SIG-M5 treated with dmso at 0.1 percent for 504 hours (cell line): ENCODE measurements around the gene ADGRL3.
"Not testable (repeated sequence)": the region's sequence is repeated elsewhere in the genome, so short reads cannot be mapped to it uniquely, and the experiment has no call there.

ENCODE experiments used
- DNase-seq: peaks from one replicate; lab custom pipeline; 2025; ENCODE audit not compliant: unreplicated experiment; lab: John Stamatoyannopoulos, UW

The ADGRL3 gene

DNA sequence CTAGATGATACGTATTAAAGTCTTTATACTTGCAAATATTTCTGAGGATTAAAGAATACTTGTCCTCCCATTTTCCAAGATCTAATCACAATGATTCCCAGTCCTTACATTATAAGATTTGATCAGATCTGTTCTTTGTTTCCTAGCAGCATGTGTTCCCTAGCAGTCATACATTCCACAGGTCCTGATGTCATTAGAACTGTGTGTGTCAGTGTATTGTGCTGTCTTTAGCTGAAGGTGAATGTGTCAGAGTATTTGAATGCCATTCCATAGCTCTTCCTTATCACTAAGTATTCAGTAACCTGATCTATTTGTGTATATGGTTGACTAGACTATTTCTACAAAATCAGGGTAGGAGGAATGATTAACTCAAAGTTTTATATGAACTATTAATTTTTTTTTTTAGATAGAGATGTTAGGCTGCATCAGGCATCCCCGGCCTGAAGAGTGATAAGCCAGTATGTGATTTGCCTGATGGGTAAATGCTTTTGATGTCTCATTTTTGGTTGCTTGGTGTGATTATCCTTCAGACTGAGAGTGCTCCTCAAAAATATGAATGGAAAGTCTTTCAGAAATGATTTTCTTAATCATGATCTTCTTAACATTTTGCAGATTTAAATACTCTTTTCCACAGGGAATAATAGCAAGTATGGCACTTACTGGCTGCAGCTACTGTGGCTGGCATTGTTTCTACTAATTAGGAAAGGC lies 4.4 kb downstream of the ADGRL3 start:
- DNase-seq = no peak

- no peak for DNase-seq
Observed at GRCh38 chr4:61205066-61205465, 4.9 kb downstream of the ADGRL3 start.

DNA sequence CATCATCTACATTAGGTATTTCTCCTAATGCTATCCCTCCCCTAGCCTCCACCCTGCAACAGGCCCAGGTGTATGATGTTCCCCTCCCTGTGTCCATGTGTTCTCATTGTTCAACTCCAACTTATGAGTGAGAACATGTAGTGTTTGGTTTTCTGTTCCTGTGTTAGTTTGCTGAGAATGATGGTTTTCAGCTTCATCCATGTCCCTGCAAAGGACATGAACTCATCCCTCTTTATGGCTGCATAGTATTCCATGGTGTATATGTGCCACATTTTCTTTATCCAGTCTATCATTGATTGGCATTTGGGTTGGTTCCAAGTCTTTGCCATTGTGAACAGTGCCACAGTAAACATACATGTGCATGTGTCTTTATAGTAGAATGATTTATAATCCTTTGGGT lies 7.0 kb downstream of the ADGRL3 start:
- not testable (repeated sequence) for DNase-seq

DNA sequence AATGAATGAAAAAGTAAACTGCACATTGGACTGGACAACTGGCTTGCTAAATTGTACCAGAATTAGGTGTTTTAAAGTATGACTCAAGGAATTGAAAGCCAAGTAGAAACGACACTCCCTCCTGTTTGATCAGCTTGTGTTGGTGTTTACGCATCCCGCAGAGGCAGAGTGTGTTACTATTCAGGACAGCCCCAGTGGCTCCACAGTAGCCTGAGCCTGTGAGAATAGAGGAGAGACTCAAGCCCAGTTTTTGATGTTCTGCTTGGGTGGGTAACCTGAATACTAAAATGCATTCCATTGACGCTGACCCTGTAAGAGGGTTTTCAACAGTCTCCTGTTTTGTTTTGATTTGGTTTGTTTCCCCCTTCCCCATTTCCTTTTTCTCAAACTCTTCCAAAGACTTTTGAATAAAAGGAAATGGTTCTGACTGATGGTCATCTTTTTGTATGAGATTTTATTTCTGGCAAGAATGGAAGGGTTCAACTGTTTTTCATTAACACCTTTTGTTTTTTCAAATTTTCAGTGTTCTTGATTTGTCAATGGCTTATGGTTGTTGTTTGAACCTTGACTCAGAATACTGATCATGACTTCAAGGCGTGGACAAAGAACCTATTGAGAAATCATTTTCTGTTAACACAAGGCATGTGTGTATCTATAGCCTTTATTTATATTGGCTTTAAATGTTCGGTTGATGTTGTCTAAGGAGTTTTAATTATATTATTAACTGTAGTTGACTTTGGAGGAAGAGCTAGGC lies 10.2 kb downstream of the ADGRL3 start:
- no peak for DNase-seq

- no peak for DNase-seq
Observed at GRCh38 chr4:61211781-61212180, 11.7 kb downstream of the ADGRL3 start.

DNA sequence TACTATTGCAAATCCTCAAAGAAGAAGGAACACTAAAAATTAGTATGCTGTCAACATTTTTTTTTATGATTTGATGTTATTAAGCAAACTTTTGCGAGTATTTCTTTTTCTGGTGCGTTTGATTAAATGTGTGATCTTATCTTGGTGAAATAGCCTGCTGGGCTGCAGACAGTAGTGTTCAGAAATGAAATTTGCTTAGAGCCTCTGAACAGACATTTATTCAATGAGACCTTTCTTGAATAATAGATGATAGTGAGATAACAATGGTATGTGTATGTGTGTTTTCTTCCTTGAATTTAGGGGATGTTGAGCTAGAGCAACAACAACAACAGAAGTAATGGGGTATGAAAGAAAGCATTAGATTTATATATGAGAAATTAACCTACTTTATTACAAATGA lies 12.7 kb downstream of the ADGRL3 start:
- no peak for DNase-seq

DNA sequence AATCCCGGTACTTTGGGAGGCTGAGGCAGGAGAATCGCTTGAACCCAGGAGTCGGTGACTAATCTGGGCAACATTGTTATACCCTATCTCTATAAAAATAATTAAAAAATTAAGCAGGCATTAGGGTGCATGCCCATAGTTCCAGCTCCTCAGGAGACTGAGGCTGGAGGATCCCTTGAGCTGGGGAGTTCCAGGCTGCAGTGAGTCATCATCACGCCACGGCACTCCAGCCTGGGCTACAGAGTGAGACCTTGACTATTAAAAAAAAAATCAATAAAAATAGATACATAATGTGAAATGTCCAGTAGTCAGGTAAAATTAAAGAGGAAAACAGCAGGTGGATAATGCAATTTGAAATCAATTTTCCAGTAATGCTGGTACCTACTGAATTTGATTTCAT lies 14.6 kb downstream of the ADGRL3 start:
- DNase-seq = no peak

DNA sequence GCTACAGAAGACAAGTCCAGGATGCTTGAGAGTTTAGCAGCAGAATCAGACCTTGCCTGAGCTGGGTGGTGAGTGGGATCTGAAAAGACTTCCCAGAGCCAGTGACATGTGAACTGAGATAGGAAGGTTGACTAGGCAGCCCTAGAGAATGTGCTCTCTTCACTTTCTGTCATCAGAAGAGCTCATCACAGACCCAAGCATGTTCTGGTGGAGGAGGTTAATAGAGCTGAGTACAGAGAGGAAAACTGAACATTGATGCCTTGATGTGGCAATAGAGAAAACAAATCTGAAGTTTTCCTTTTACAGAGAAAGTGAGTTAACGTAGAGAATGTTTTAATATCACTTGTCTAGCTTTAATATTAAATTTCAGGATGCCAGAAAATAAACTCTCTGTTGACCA lies 17.1 kb downstream of the ADGRL3 start:
- DNase-seq = no peak

- no peak for DNase-seq
Observed at GRCh38 chr4:61220556-61220955, 20.4 kb downstream of the ADGRL3 start.

DNA sequence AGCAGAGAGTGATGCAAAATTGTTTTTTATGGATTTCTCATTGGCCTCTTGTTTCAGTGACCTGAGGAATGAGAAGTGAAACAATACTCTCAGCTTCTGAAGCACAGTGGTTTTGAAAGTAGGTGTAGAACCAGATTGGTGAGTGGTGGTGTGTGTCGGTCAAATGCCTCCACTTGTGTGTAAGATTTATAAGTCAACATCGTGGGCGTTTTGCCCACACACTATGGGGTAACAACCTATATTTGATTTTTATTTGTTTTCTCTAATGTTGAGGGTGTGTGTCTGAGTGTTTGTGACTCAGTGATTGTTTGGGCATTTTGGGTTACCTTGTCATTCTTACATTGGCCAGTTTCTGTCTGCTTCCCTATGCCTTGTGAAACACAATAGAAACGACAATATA lies 23.3 kb downstream of the ADGRL3 start:
- DNase-seq = no peak

- DNase-seq = no peak
Observed at GRCh38 chr4:61224573-61224972, 24.4 kb downstream of the ADGRL3 start.

GRCh38 chr4:61225656-61226055 lies 25.5 kb downstream of the ADGRL3 start:
- DNase-seq = no peak

GRCh38 chr4:61231421-61231820 lies 31.3 kb downstream of the ADGRL3 start:
- no peak for DNase-seq

- DNase-seq = no peak
Observed at GRCh38 chr4:61239250-61239649, 39.1 kb downstream of the ADGRL3 start.

DNA sequence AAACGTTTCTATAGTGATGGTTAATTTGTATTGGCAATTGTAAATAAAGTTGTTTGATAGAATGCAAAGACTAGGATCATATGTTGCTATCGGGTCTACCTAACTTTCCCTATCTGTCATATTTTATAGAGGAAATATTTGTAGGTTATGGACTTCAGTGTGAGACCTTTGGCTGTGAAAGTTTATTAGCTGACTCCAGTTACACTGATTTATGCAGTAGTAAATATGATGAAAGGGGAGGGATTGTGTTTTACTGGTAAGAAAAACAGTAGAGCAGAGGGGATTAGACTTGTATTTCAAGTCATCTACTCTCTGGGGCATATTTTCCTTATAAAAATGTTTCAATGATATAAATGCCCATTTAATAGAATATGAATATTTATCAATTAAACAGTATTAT lies 43.8 kb downstream of the ADGRL3 start:
- no peak for DNase-seq

- DNase-seq = no peak
Observed at GRCh38 chr4:61245069-61245714, 45.1 kb downstream of the ADGRL3 start.

DNA sequence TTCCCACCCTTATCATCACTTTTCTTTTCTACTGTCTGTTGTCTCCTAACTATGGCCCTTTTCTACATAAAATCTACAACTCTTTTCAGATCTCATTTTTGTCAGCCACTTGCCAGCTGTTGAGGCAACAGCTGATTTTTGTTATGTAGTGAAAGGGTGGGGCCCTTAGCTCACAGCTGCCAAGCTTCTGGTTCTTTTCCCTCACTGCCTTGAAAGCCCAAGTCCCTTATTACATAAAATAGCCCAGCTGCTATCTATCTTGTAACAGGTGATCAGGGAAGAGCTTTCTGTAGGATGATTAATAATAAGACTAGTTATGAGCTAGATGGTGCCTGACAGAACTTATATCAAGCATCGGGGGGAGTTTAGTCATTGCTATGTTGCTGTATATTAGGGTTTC lies 45.9 kb downstream of the ADGRL3 start:
- no peak for DNase-seq

DNA sequence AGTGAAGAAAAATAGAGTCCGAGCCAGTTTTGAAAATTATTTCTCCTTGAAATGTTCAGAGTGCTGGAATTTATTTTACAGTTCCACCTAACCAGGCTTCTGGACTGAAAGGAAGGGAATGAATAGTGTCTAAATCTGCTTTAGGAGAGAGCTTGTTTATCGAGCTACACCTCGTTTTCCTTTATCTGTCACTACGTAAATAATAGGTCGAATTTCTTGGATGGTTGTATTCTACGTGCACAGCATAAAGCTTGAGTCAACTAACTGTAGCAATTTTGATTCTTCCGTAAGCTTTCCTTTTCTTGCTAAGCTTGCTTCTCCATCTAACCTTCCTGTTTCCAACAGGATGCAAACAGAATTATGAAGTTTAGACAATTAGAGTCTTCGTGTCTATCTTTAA lies 48.6 kb downstream of the ADGRL3 start:
- DNase-seq = no peak

DNA sequence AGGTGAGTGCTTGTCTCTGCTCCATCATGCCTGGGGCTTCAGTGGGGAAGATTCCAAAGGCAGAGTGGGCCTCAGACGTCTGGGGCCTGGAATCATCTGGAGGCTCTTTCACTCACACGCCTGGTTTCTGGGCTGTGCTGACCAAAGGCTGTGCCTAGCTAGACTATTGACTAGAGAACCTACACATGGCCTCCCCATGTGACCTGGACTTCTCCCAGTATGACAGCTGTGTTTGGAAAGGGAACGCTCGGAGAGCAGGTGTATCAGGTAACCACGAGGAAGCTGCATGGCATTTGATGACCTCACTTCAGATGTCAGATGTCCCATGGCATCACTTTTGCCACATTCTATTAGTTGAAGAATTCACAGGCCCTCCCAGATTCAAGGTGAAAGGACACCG lies 51.0 kb downstream of the ADGRL3 start:
- DNase-seq = no peak

DNA sequence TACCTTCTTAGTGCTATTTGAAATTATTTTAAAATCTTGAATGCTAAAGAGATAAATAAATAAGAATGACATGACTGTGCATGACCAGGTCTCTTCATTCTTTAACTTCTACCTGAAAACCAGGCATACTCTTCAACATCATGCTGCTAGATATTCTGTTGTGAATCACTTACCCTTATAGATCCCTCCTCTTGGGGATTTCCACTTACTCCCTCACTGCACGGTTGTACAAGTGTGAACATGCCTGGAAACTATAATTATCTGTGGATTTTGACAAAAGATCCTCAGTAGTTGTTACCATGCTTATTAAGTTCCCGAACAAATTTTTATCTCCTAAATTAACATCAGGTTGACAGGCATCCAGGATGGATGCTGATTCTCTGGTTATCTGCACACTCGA lies 54.3 kb downstream of the ADGRL3 start:
- no peak for DNase-seq

GRCh38 chr4:61273233-61273632 lies 73.1 kb downstream of the ADGRL3 start:
- DNase-seq = peak; percentile 71

GRCh38 chr4:61274286-61274685 lies 74.2 kb downstream of the ADGRL3 start:
- no peak for DNase-seq
